Neural progenitor cell (in vitro differentiated cells): ENCODE measurements around the gene DNMT3A. TPM values are rescaled to one million over a fixed set of nuclear protein-coding genes. Genes with fewer than 3 reads are reported as not detected.

Source experiments
- DNase-seq: peaks from one replicate; pipeline ENCODE4 v3.0.0-alpha.2; 2016; ENCODE audit warnings: low spot score
- H2AFZ ChIP-seq: fragments of 200-600 bp; sonication (generic); replicated peaks from 2 replicates; pipeline ENCODE4 v1.6.1; 2016; ENCODE audit warnings: antibody characterized with exemption
- H3F3A ChIP-seq: fragments of 200-600 bp; sonication (generic); 2 replicates; pipeline ENCODE4 v1.6.1; 2016; ENCODE audit warnings: antibody characterized with exemption, low read depth
- H3K27ac ChIP-seq: fragments of 200-600 bp; sonication (generic); 2 replicates; pipeline ENCODE4 v1.5.1; 2016; ENCODE audit warnings: mild to moderate bottlenecking
- H3K27me3 ChIP-seq: fragments of 200-600 bp; sonication (generic); 2 replicates; pipeline ENCODE4 v1.6.1; 2016; ENCODE audit warnings: mild to moderate bottlenecking, moderate library complexity
- H3K36me3 ChIP-seq: fragments of 200-600 bp; sonication (generic); 2 replicates; pipeline ENCODE4 v1.5.1; 2016
- H3K4me1 ChIP-seq: fragments of 200-600 bp; sonication (generic); 2 replicates; pipeline ENCODE4 v1.6.1; 2016; ENCODE audit warnings: mixed run types
- H3K4me2 ChIP-seq: fragments of 200-600 bp; sonication (generic); 2 replicates; pipeline ENCODE4 v1.6.1; 2016
- H3K4me3 ChIP-seq: fragments of 200-600 bp; sonication (generic); 2 replicates; pipeline ENCODE4 v1.5.1; 2016
- H3K79me2 ChIP-seq: fragments of 200-600 bp; sonication (generic); 2 replicates; pipeline ENCODE4 v1.6.1; 2016; ENCODE audit warnings: low read depth
- H3K9ac ChIP-seq: fragments of 200-600 bp; sonication (generic); 2 replicates; pipeline ENCODE4 v1.6.1; 2016
- H3K9me3 ChIP-seq: fragments of 200-600 bp; sonication (generic); 2 replicates; pipeline ENCODE4 v1.5.1; 2016; ENCODE audit warnings: low read depth
- H4K20me1 ChIP-seq: fragments of 200-600 bp; sonication (generic); 2 replicates; pipeline ENCODE4 v1.6.1; 2016; ENCODE audit warnings: low read depth
- H3K27ac Mint-ChIP-seq: 3 replicates; pipeline ENCODE4 v1.8.0; 2021; ENCODE audit warnings: mixed read lengths
- H3K27me3 Mint-ChIP-seq: 2 replicates; pipeline ENCODE4 v1.8.0; 2022; ENCODE audit warnings: low read depth, mild to moderate bottlenecking, inconsistent platforms, moderate library complexity, mixed read lengths; ENCODE audit not compliant: insufficient read depth
- H3K36me3 Mint-ChIP-seq: 3 replicates; pipeline ENCODE4 v1.8.0; 2021; ENCODE audit warnings: mixed read lengths
- H3K4me1 Mint-ChIP-seq: 3 replicates; pipeline ENCODE4 v1.8.0; 2021; ENCODE audit warnings: mixed read lengths
- H3K4me3 Mint-ChIP-seq: 3 replicates; pipeline ENCODE4 v1.8.0; 2021; ENCODE audit warnings: mild to moderate bottlenecking, moderate library complexity, mixed read lengths
- H3K9me3 Mint-ChIP-seq: 3 replicates; pipeline ENCODE4 v1.8.0; 2020; ENCODE audit warnings: mixed read lengths
- EZH2 ChIP-seq: fragments of 200-600 bp; sonication (generic); IDR thresholded peaks from 2 replicates; pipeline ENCODE4 v1.6.1; 2017; ENCODE audit warnings: antibody characterized with exemption, mild to moderate bottlenecking, moderate library complexity
- EZH2phosphoT487 ChIP-seq: fragments of 200-600 bp; sonication (generic); IDR thresholded peaks from 2 replicates; pipeline ENCODE4 v1.6.1; 2017; ENCODE audit warnings: antibody characterized with exemption
- total RNA-seq: library from RNA; depleted of rRNA; stranded (reverse); fragments of >200 nt; gene quantifications from 2 replicates; pipeline ENCODE4 v1.2.3, GENCODE V29; 2015; ENCODE audit warnings: low replicate concordance
- TF ChIP-seq, protein P1 (sequence below): fragments of 200-600 bp; sonication (generic); IDR thresholded peaks from 2 replicates; pipeline ENCODE4 v1.5.1; 2017; ENCODE audit warnings: antibody characterized with exemption, mild to moderate bottlenecking

The DNMT3A gene
- total RNA-seq, 1 donor from 2014 or later = 46.5 TPM

DNA sequence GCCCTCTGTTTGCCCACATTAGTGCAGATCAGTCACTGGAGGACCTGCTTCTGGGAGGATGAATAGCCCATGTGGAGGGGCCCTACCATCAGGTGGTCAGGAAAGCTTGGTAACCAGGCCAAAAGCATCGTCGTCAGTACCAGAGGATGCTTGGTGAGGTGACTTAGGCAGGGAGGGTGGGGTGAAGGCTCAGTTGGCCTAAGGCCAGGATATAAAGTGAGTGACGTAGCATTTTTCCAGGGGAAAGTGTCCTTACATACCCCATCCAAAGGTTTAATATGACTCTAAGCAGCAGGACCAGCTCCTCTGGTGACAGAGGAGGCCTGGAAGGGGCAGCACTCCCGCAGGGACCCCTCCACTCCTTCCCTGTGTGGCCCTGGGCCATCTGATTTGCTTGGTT lies 27.7 kb upstream of the DNMT3A start:
- Histone ChIP-seq H2AFZ (no peak overlapping the region), H4K20me1 (no peaks in the 10 kb centered on the region), H3K9ac (no peak overlapping the region), H3K9me3 (no peaks in the 10 kb centered on the region), H3K4me3 (no peak overlapping the region), H3F3A (peaks cover 21% of the 10 kb centered on the region), H3K79me2 (no peaks in the 10 kb centered on the region), H3K4me1 (peaks cover 36% of the 10 kb centered on the region), H3K4me2 (no peak overlapping the region), H3K27me3 (peaks cover 12% of the 10 kb centered on the region), H3K36me3 (no peaks in the 10 kb centered on the region), H3K27ac (no peak overlapping the region)
- Mint-ChIP-seq H3K4me3 (no peak overlapping the region), H3K27me3 (peaks cover 6% of the 10 kb centered on the region), H3K36me3 (peaks cover 1% of the 10 kb centered on the region), H3K9me3 (no peaks in the 10 kb centered on the region), H3K27ac (no peak overlapping the region), H3K4me1 (peaks cover 27% of the 10 kb centered on the region)
- DNase-seq = no peak
- TF ChIP-seq EZH2 = no peak
- TF ChIP-seq EZH2phosphoT487 = no peak
- TF ChIP-seq, protein P1, sequence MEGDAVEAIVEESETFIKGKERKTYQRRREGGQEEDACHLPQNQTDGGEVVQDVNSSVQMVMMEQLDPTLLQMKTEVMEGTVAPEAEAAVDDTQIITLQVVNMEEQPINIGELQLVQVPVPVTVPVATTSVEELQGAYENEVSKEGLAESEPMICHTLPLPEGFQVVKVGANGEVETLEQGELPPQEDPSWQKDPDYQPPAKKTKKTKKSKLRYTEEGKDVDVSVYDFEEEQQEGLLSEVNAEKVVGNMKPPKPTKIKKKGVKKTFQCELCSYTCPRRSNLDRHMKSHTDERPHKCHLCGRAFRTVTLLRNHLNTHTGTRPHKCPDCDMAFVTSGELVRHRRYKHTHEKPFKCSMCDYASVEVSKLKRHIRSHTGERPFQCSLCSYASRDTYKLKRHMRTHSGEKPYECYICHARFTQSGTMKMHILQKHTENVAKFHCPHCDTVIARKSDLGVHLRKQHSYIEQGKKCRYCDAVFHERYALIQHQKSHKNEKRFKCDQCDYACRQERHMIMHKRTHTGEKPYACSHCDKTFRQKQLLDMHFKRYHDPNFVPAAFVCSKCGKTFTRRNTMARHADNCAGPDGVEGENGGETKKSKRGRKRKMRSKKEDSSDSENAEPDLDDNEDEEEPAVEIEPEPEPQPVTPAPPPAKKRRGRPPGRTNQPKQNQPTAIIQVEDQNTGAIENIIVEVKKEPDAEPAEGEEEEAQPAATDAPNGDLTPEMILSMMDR = no peak

DNA sequence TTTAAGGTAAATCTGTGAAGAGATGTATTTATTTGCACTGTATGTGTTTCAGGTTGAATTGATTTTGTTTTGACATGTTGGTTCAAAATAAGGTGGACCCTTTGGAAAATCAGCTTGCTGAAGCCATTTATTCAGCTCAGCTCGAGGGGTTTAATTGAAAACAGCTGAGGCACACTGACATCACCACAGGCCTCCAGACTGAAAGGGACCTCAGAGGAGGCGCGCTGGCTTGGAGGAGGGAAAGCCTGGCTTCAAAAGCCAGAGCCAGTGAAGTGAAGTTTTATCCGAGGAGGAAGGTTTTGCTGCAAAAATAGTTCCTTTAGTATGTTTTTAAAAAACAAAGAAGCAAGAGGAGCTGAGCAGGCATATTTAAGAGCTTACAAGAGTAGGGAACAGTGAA lies 26.9 kb upstream of the DNMT3A start:
- Mint-ChIP-seq H3K4me3 (no peak overlapping the region), H3K36me3 (no peaks in the 10 kb centered on the region), H3K9me3 (no peaks in the 10 kb centered on the region), H3K27me3 (peaks cover 11% of the 10 kb centered on the region), H3K27ac (peak overlapping the region; percentile 7), H3K4me1 (peaks cover 25% of the 10 kb centered on the region)
- H3K9me3 ChIP-seq = no peaks in the 10 kb centered on the region
- peaks cover 20% of the 10 kb centered on the region for H3K27me3 ChIP-seq
- H3K36me3 ChIP-seq = no peaks in the 10 kb centered on the region
- peaks cover 36% of the 10 kb centered on the region for H3K4me1 ChIP-seq
- H3F3A ChIP-seq = peaks cover 21% of the 10 kb centered on the region
- H3K4me3 ChIP-seq = no peak overlapping the region
- no peak overlapping the region for H2AFZ ChIP-seq
- no peak overlapping the region for H3K9ac ChIP-seq
- H3K27ac ChIP-seq = no peak overlapping the region
- no peaks in the 10 kb centered on the region for H4K20me1 ChIP-seq
- H3K79me2 ChIP-seq = no peaks in the 10 kb centered on the region
- DNase-seq = peak; percentile 44
- TF ChIP-seq EZH2 = no peak
- TF ChIP-seq EZH2phosphoT487 = no peak
- no peak overlapping the region for H3K4me2 ChIP-seq

DNA sequence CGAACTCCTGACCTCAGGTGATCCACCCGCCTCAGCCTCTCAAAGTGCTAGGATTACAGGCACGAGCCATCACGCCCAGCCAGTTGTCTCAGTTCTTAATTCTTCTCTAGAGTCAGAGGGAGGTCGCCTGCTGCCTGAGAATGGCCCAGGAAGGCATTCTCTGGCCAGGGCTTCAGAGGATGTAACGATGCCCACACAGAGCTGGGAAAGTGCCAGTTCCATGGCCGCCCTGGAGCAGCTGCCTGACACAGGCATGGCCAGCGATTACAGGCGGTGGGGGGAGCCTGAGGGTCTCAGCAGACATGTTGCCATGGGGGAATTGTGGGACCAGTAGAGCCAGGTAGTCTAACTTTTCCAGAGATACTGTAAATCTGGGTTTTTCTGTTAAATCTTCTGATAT lies 25.6 kb upstream of the DNMT3A start:
- H3K4me3 Mint-ChIP-seq = no peak overlapping the region

DNA sequence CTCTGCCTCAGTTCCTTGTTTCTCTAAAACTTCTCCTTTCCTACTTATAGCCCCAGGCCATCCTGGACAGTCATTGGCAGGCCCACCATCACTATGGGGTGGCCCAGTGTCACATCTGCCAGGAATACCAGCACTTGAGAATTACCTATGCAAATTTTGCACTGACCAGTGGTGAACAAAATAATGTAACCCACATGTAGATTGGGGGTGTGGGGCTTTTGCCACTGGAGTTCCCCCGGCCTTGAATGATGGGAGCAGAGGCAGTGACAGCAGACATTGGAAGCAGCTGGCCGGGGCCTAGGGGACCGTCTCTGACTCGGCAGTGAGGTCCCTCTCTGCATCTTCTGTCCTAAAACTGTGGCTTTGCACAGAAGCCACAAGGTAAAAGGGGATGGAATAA lies 24.9 kb upstream of the DNMT3A start:
- Mint-ChIP-seq H3K27ac (no peak overlapping the region), H3K4me1 (peaks cover 22% of the 10 kb centered on the region), H3K4me3 (no peak overlapping the region), H3K9me3 (no peaks in the 10 kb centered on the region), H3K27me3 (peaks cover 16% of the 10 kb centered on the region), H3K36me3 (no peaks in the 10 kb centered on the region)
- DNase-seq = no peak
- H2AFZ ChIP-seq = no peak overlapping the region
- no peak overlapping the region for H3K9ac ChIP-seq
- H3K4me1 ChIP-seq = peaks cover 26% of the 10 kb centered on the region
- no peak overlapping the region for H3K4me2 ChIP-seq
- no peak overlapping the region for H3K27ac ChIP-seq
- H3F3A ChIP-seq = peaks cover 12% of the 10 kb centered on the region
- no peaks in the 10 kb centered on the region for H3K9me3 ChIP-seq
- H3K27me3 ChIP-seq = peaks cover 39% of the 10 kb centered on the region
- no peaks in the 10 kb centered on the region for H3K36me3 ChIP-seq
- H3K79me2 ChIP-seq = no peaks in the 10 kb centered on the region
- TF ChIP-seq EZH2phosphoT487 (no peak), EZH2 (no peak)
- TF ChIP-seq, protein P1 = no peak
- no peaks in the 10 kb centered on the region for H4K20me1 ChIP-seq
- no peak overlapping the region for H3K4me3 ChIP-seq

More for the DNA sequence above, 25.6 kb upstream of the DNMT3A start:
- Histone ChIP-seq H2AFZ (no peak overlapping the region), H3K4me2 (no peak overlapping the region), H4K20me1 (no peaks in the 10 kb centered on the region), H3K4me1 (peaks cover 31% of the 10 kb centered on the region), H3K27me3 (peaks cover 34% of the 10 kb centered on the region), H3F3A (peaks cover 16% of the 10 kb centered on the region), H3K9ac (no peak overlapping the region), H3K27ac (no peak overlapping the region), H3K4me3 (no peak overlapping the region), H3K36me3 (no peaks in the 10 kb centered on the region), H3K9me3 (no peaks in the 10 kb centered on the region), H3K79me2 (no peaks in the 10 kb centered on the region)
- DNase-seq = no peak
- Mint-ChIP-seq H3K9me3 (no peaks in the 10 kb centered on the region), H3K36me3 (no peaks in the 10 kb centered on the region), H3K27me3 (peaks cover 13% of the 10 kb centered on the region), H3K4me1 (peaks cover 20% of the 10 kb centered on the region), H3K27ac (no peak overlapping the region)
- TF ChIP-seq, protein P1 = no peak
- TF ChIP-seq EZH2phosphoT487 = no peak
- no peak for TF ChIP-seq EZH2
